Measurements from ENCODE around the gene VPS37D. TPM values are rescaled to one million over a fixed set of nuclear protein-coding genes. Genes with fewer than 3 reads are reported as not detected.

Gene VPS37D
- total and polyA plus RNA-seq, 10 of the 15 experiments (the other 5 are each of a cell fraction or from before 2014, with no cell fraction given) = 0.10 to 0.45 (median 0.16) TPM; not detected in 6

DNA sequence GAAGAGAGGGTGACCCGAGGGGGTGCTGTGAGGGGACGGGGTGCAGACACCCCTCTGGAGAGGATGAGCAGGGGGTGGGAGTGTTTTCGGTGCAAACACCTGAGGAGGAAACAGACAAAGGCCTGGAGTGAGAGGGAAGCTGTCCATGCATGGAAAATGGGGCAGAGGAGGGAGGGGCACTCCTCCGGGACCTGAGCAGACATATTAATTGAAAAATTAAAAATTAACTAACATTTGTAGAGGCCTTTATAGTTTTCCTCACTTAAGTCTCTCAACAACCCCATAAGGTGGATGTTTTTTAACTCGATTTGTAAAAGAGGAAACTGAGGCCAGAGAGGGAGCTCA, 1.2 kb downstream of the VPS37D start:
- ChIA-PET RAD21 (ENCODE audit: unreplicated experiment) (interaction anchor here (1.7 kb wide), 1 partner anchor 62 kb away, joined by 6 read pairs; no protein-coding TSS in a partner anchor), CTCF (interaction anchor here (0.9 to 1.9 kb wide), 3 partner anchors 34 to 61 kb away, joined by 3 to 12 read pairs (median 5); no protein-coding TSS in a partner anchor), POLR2A (interaction anchor here (0.5 kb wide), 1 partner anchor 10 kb away, joined by 6 read pairs; no protein-coding TSS in a partner anchor), SMC1A (ENCODE audit: uncharacterized antibody, unreplicated experiment) (no interaction called here)
- Histone ChIP-seq H3K4me1 (ENCODE audit: control insufficient read depth, insufficient read depth, low read length) (no peaks in the 10 kb centered on the region), H3K79me2 (ENCODE audit: control insufficient read depth, insufficient read depth, low read length) (no peaks in the 10 kb centered on the region), H3K9me3 (replicated peaks; ENCODE audit: control insufficient read depth, insufficient read depth, low read length) (no peaks in the 10 kb centered on the region), H3K27me3 (replicated peaks in 1 of 2; ENCODE audit: control insufficient read depth in 2 of 2, insufficient read depth in 2 of 2, low read length in 1 of 2) (peaks cover 0 to 6% of the 10 kb centered on the region in 2 experiments; a peak in 3 of 4 replicates), H2AFZ (ENCODE audit: control insufficient read depth, low read depth, low read length) (no peak overlapping the region), H3K9ac (ENCODE audit: control insufficient read depth, insufficient read depth, low read length) (no peak overlapping the region), H3K36me3 (ENCODE audit: control insufficient read depth in 2 of 2, insufficient read depth in 2 of 2, low read length in 1 of 2) (no peaks in the 10 kb centered on the region), H4K20me1 (ENCODE audit: control insufficient read depth, insufficient read depth) (no peaks in the 10 kb centered on the region), H3K4me2 (ENCODE audit: control insufficient read depth, insufficient read depth) (no peak overlapping the region), H3K27ac (ENCODE audit: control insufficient read depth, insufficient read depth) (no peak overlapping the region), H3K4me3 (no peak overlapping the region)
- BruUV-seq (replicated peaks) = no TSS peak
- 32% methylated on average over 5 of the region's 5 CpGs for WGBS (ENCODE audit: insufficient coverage, insufficient replicate concordance, low lambda C conversion rate, missing lambda C conversion rate)
- intact Hi-C loops (cut with micrococcal nuclease; ENCODE audit: unreplicated experiment) = loop anchor here (5.0 kb wide), 3 partner anchors 42 to 58 kb away; no protein-coding TSS in a partner anchor
- in situ Hi-C loops (cut with MboI) = no loop called here
- TF ChIP-seq, protein P1, sequence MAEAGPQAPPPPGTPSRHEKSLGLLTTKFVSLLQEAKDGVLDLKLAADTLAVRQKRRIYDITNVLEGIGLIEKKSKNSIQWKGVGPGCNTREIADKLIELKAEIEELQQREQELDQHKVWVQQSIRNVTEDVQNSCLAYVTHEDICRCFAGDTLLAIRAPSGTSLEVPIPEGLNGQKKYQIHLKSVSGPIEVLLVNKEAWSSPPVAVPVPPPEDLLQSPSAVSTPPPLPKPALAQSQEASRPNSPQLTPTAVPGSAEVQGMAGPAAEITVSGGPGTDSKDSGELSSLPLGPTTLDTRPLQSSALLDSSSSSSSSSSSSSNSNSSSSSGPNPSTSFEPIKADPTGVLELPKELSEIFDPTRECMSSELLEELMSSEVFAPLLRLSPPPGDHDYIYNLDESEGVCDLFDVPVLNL (IDR thresholded peaks at IDR 0.05; ENCODE audit: low read depth, low read length) = no peak
- no peak for TF ChIP-seq EZH2 (IDR thresholded peaks at IDR 0.05; ENCODE audit: borderline replicate concordance, control insufficient read depth, low read depth, low read length)
- no peak for TF ChIP-seq ATF7 (IDR thresholded peaks at IDR 0.05; ENCODE audit: low read depth)
- no peak for TF ChIP-seq MEF2B (IDR thresholded peaks at IDR 0.05; ENCODE audit: partially characterized antibody, poor library complexity, severe bottlenecking)
- TF ChIP-seq, protein P2, sequence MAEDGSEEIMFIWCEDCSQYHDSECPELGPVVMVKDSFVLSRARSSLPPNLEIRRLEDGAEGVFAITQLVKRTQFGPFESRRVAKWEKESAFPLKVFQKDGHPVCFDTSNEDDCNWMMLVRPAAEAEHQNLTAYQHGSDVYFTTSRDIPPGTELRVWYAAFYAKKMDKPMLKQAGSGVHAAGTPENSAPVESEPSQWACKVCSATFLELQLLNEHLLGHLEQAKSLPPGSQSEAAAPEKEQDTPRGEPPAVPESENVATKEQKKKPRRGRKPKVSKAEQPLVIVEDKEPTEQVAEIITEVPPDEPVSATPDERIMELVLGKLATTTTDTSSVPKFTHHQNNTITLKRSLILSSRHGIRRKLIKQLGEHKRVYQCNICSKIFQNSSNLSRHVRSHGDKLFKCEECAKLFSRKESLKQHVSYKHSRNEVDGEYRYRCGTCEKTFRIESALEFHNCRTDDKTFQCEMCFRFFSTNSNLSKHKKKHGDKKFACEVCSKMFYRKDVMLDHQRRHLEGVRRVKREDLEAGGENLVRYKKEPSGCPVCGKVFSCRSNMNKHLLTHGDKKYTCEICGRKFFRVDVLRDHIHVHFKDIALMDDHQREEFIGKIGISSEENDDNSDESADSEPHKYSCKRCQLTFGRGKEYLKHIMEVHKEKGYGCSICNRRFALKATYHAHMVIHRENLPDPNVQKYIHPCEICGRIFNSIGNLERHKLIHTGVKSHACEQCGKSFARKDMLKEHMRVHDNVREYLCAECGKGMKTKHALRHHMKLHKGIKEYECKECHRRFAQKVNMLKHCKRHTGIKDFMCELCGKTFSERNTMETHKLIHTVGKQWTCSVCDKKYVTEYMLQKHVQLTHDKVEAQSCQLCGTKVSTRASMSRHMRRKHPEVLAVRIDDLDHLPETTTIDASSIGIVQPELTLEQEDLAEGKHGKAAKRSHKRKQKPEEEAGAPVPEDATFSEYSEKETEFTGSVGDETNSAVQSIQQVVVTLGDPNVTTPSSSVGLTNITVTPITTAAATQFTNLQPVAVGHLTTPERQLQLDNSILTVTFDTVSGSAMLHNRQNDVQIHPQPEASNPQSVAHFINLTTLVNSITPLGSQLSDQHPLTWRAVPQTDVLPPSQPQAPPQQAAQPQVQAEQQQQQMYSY (CRISPR knock-in tag; IDR thresholded peaks at IDR 0.05) = no peak
- no peak for TF ChIP-seq CEBPB (IDR thresholded peaks at IDR 0.05; ENCODE audit: borderline replicate concordance in 1 of 2, low read depth in 2 of 2, low read length in 2 of 2)
- no peak for TF ChIP-seq DPF2 (IDR thresholded peaks at IDR 0.05)
- TF ChIP-seq STAT3 (IDR thresholded peaks at IDR 0.05; ENCODE audit: low read depth, low read length) = no peak
- no peak for TF ChIP-seq PAX8 (IDR thresholded peaks at IDR 0.05)
- TF ChIP-seq ZNF622 (IDR thresholded peaks at IDR 0.05) = no peak
- no peak for TF ChIP-seq SREBF1 (IDR thresholded peaks at IDR 0.05; ENCODE audit: low read length)
- TF ChIP-seq, protein P3, sequence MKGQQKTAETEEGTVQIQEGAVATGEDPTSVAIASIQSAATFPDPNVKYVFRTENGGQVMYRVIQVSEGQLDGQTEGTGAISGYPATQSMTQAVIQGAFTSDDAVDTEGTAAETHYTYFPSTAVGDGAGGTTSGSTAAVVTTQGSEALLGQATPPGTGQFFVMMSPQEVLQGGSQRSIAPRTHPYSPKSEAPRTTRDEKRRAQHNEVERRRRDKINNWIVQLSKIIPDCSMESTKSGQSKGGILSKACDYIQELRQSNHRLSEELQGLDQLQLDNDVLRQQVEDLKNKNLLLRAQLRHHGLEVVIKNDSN (IDR thresholded peaks at IDR 0.05; ENCODE audit: borderline replicate concordance, extremely low read length, insufficient read depth, low read depth, low read length) = no peak
- TF ChIP-seq, protein P4, sequence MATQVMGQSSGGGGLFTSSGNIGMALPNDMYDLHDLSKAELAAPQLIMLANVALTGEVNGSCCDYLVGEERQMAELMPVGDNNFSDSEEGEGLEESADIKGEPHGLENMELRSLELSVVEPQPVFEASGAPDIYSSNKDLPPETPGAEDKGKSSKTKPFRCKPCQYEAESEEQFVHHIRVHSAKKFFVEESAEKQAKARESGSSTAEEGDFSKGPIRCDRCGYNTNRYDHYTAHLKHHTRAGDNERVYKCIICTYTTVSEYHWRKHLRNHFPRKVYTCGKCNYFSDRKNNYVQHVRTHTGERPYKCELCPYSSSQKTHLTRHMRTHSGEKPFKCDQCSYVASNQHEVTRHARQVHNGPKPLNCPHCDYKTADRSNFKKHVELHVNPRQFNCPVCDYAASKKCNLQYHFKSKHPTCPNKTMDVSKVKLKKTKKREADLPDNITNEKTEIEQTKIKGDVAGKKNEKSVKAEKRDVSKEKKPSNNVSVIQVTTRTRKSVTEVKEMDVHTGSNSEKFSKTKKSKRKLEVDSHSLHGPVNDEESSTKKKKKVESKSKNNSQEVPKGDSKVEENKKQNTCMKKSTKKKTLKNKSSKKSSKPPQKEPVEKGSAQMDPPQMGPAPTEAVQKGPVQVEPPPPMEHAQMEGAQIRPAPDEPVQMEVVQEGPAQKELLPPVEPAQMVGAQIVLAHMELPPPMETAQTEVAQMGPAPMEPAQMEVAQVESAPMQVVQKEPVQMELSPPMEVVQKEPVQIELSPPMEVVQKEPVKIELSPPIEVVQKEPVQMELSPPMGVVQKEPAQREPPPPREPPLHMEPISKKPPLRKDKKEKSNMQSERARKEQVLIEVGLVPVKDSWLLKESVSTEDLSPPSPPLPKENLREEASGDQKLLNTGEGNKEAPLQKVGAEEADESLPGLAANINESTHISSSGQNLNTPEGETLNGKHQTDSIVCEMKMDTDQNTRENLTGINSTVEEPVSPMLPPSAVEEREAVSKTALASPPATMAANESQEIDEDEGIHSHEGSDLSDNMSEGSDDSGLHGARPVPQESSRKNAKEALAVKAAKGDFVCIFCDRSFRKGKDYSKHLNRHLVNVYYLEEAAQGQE (IDR thresholded peaks at IDR 0.05; ENCODE audit: low read depth, low read length) = no peak
- TF ChIP-seq HCFC1 (IDR thresholded peaks at IDR 0.05; ENCODE audit: low read length) = no peak
- TF ChIP-seq CREB1 (IDR thresholded peaks at IDR 0.05; ENCODE audit: low read depth) = no peak
- TF ChIP-seq TCF7 (IDR thresholded peaks at IDR 0.05; ENCODE audit: borderline replicate concordance) = no peak
- no peak for ATAC-seq
- no peak for DNase-seq (ENCODE audit: low read depth, low spot score)
- no peak for FAIRE-seq

Measured in GM12878 (cell line).